Kidney (tissue), 22 donors: Measurements from ENCODE around the gene FAM209B. TPM values are rescaled to one million over a fixed set of nuclear protein-coding genes. Genes with fewer than 3 reads are reported as not detected.
"Not testable (repeated sequence)": the region's sequence is repeated elsewhere in the genome, so short reads cannot be mapped to it uniquely, and the experiment has no call there.

Experiments used
- DNase-seq, 5 donors: peaks; one replicate each; pipeline ENCODE4 v3.0.0-alpha.2; 2013 to 2020
- FAIRE-seq: peaks from 2 replicates; lab custom pipeline; 2012; peaks lifted over from hg19 to GRCh38; lab: Jason Lieb, UNC
- H3K27ac ChIP-seq, 2 donors: one replicate each; pipeline ENCODE4 v1.7.0; 2013; ENCODE audit warnings: low read depth in 2 of 2, low read length in 2 of 2, inconsistent platforms in 1 of 2
- H3K27me3 ChIP-seq: one replicate; pipeline ENCODE4 v1.7.1; 2013; ENCODE audit warnings: low read length, inconsistent platforms; ENCODE audit not compliant: control insufficient read depth, insufficient read depth
- H3K36me3 ChIP-seq, 3 donors: one replicate each; pipeline versions ENCODE4 v1.7.0 to v1.7.1; 2013; ENCODE audit warnings: low read length in 3 of 3, control low read depth in 1 of 3, inconsistent platforms in 1 of 3; ENCODE audit not compliant: insufficient read depth in 3 of 3, control insufficient read depth in 2 of 3
- H3K4me1 ChIP-seq, 3 donors: one replicate each; pipeline versions ENCODE4 v1.7.0 to v1.7.1; 2013; ENCODE audit warnings: low read length in 3 of 3, inconsistent platforms in 1 of 3, low read depth in 1 of 3; ENCODE audit not compliant: control insufficient read depth in 2 of 3, insufficient read depth in 2 of 3
- H3K4me3 ChIP-seq, 3 donors: one replicate each; pipeline versions ENCODE4 v1.7.0 to v1.8.1; 2013; ENCODE audit warnings: low read length in 3 of 3, control low read depth in 1 of 3, inconsistent platforms in 1 of 3
- H3K9ac ChIP-seq, 3 donors: one replicate each; pipeline versions ENCODE4 v1.7.0 to v1.7.1; 2013; ENCODE audit warnings: low read length in 3 of 3, control low read depth in 1 of 3, inconsistent platforms in 1 of 3
- H3K9me3 ChIP-seq, 3 donors: one replicate each; pipeline versions ENCODE4 v1.7.0 to v1.7.1; 2013; ENCODE audit warnings: low read length in 3 of 3, control low read depth in 1 of 3, inconsistent platforms in 1 of 3; ENCODE audit not compliant: control insufficient read depth in 2 of 3, insufficient read depth in 1 of 3
- CTCF ChIP-seq: IDR thresholded peaks from 3 replicates; pipeline ENCODE4 v1.5.1; 2012; ENCODE audit warnings: mild to moderate bottlenecking, moderate library complexity, borderline replicate concordance; ENCODE audit not compliant: insufficient read depth; ENCODE audit errors: extremely low read depth
- intact Hi-C: fragments of 100-400 bp; cut with DNase I; formaldehyde crosslinking; loops from one replicate; pipeline ENCODE4 v1.11.1; 2022
- long read RNA-seq, 10 donors: library from polyadenylated mRNA in 1 of 10; unstranded in 1 of 10; transcript quantifications; one replicate each; pipeline ENCODE4 v2.0.0 and lab custom pipeline, GENCODE V29; 2021 to 2026
- polyA plus RNA-seq: library from polyadenylated mRNA; stranded (reverse); fragments of 350-450 nt; fragmentation: Illumina TruSeq; extraction: RNeasy Lipid Tissue Mini Kit (QIAGEN cat#74804); gene quantifications from one replicate; pipeline ENCODE4 v1.2.3, GENCODE V29; 2014; ENCODE audit warnings: low read depth, low replicate concordance; ENCODE audit not compliant: insufficient read depth
- total RNA-seq: library from RNA; stranded (reverse); fragmentation: NEBNext Ultra II Directional; extraction: Animal tissue kit (Norgen Biotek cat#: 25700); gene quantifications from one replicate; pipeline ENCODE4 v1.2.1, GENCODE V29; 2021
- donor health status: control.
- donor health status: control.
- donor health status: control.
- donor health status: control.
- donor health status: control.
- donor health status: DM: yes; HTN: yes; CAD: no.
- donor health status: Normal renal cell carcinoma (clear cell type).

The FAM209B gene
- not detected for total RNA-seq
- polyA plus RNA-seq: not detected
- long read RNA-seq, donor 1: 0 reads
- long read RNA-seq, donor 2: 0 reads
- long read RNA-seq, donor 3: 0 reads
- long read RNA-seq, donor 4: 0 reads
- long read RNA-seq, donor 5: 0 reads
- long read RNA-seq, donor 6, partial matches to known transcripts: 0 of 1 reads
- long read RNA-seq, donor 6, other reads (novel, unspliced or antisense): 0 of 1 reads
- long read RNA-seq, donor 7: 0 reads
- long read RNA-seq, donor 8: 0 reads
- long read RNA-seq, donor 9: 0 reads
- long read RNA-seq, donor 10: 0 reads

GRCh38 chr20:56532946-56533345, at the start of gene FAM209B:
Gene FAM209B, plus strand, starts transcription at chr20:56533246. Its CDS starts 96 bp downstream, at chr20:56533342.
- DNase-seq, intact Hi-C loops, H3K4me1 ChIP-seq, H3K36me3 ChIP-seq, H3K9me3 ChIP-seq, H3K4me3 ChIP-seq, H3K27ac ChIP-seq, H3K9ac ChIP-seq, FAIRE-seq, H3K27me3 ChIP-seq: not testable (repeated sequence)

GRCh38 chr20:56483970-56484369, 49.1 kb upstream of the FAM209B start:
- no peak for DNase-seq
- Histone ChIP-seq H3K27me3 (no peaks in the 10 kb centered on the region), H3K4me3 (no peak overlapping the region), H3K27ac (no peak overlapping the region), H3K36me3 (peaks cover 7 to 48% (median 33%) of the 10 kb centered on the region in 3 donors), H3K4me1 (no peaks in the 10 kb centered on the region), H3K9me3 (no peaks in the 10 kb centered on the region), H3K9ac (no peak overlapping the region)
- intact Hi-C loops: no loop called here
- TF ChIP-seq CTCF: no peak
- no peak for FAIRE-seq

- FAIRE-seq (no peak), DNase-seq (no peak)
- H3K4me1 ChIP-seq: no peaks in the 10 kb centered on the region
- H3K27me3 ChIP-seq: no peaks in the 10 kb centered on the region
- no peaks in the 10 kb centered on the region for H3K9me3 ChIP-seq
- H3K4me3 ChIP-seq: no peak overlapping the region
- no peak overlapping the region for H3K27ac ChIP-seq
- TF ChIP-seq CTCF: no peak
- no peak overlapping the region for H3K9ac ChIP-seq
- intact Hi-C loops: no loop called here
- peaks cover 3 to 31% (median 24%) of the 10 kb centered on the region in 3 donors for H3K36me3 ChIP-seq
Observed at GRCh38 chr20:56487216-56487615, 45.8 kb upstream of the FAM209B start.

GRCh38 chr20:56488566-56488965, 44.5 kb upstream of the FAM209B start:
- Histone ChIP-seq H3K27ac (no peak overlapping the region), H3K4me3 (no peak overlapping the region), H3K4me1 (no peaks in the 10 kb centered on the region), H3K9ac (no peak overlapping the region), H3K27me3 (no peaks in the 10 kb centered on the region), H3K36me3 (peaks cover 3 to 33% (median 24%) of the 10 kb centered on the region in 3 donors), H3K9me3 (no peaks in the 10 kb centered on the region)
- no peak for DNase-seq
- FAIRE-seq: no peak
- TF ChIP-seq CTCF: no peak
- intact Hi-C loops: no loop called here
